Measurements from ENCODE around the gene SORT1.

Gene SORT1

DNA sequence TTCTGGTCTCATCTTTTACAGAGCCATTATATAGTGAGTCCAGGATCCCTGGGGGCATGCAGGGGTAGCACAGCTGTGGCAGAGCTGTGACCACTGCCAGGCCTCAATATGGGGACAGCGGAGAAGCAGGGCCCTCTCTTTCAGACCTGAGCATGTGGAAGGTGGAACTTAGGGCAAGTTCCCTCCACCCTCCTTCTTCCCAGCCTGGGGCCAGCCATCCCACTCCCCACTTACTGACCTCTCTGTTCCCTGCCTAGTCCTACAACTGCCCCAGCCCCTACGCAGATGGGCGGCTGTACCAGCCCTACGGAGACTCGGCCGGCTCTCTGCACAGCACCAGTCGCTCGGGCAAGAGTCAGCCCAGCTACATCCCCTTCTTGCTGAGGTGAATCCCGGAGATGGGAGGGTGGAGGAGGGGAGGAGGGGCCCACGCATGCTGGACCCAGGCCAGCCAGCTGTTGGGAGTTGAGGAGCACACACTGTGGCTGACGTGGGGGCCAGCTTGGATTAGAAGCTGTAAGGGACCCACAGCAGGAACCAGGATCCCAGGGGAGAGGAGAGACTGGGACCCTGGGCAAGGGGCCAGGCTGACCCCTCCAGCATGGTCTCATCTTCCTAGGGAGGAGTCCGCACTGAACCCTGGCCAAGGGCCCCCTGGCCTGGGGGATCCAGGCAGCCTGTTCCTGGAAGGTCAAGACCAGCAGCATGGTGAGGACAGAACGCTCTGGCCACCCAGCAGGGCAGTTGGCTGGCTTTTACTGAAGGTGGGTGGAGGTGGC lies 125.5 kb downstream of the SORT1 start:
- no peak for DNase-seq

DNA sequence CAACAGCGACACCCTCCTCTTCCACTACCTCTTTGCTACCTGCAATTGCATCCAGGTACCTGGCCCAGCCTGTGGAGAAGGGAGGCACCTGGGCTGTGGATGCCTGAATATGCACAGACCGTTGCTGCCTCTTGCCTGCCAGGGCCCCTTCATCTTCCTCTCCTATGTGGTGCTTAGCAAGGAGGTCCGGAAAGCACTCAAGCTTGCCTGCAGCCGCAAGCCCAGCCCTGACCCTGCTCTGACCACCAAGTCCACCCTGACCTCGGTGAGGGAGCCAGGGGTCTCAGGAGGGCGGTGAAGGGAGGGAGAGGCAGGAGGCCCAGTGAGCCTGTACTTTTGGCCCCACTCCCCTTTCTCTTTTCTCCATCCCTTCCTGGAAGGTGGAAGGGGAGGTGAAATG lies 126.3 kb downstream of the SORT1 start:
- no peak for DNase-seq

DNA sequence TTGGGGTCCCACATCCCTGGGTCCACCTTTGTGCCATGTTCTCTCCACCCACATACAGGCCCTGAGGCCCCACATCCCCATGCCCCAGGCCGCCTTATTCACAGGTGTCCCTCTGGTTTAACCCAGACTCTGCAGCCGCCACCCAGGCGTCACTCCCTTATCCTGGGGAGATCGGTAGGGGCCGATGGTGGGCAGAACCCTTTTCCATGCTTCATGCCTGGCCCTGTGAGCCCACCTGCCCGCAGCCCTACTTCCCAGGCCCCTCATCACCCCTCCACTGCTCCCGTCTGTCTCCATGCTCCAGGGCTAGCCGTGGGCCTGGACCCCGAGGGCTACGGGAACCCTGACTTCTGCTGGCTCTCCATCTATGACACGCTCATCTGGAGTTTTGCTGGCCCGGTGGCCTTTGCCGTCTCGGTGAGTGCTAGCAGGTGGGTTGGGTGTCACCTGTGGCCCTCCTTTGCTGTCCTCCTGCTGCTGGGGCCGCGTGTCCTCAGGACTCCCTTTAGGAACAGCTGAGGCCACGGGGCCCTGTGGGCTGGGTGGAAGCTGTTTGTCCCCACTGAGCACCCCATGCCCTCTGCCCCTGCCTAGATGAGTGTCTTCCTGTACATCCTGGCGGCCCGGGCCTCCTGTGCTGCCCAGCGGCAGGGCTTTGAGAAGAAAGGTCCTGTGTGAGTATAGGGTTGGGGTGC lies 126.9 kb downstream of the SORT1 start:
- no peak for DNase-seq

DNA sequence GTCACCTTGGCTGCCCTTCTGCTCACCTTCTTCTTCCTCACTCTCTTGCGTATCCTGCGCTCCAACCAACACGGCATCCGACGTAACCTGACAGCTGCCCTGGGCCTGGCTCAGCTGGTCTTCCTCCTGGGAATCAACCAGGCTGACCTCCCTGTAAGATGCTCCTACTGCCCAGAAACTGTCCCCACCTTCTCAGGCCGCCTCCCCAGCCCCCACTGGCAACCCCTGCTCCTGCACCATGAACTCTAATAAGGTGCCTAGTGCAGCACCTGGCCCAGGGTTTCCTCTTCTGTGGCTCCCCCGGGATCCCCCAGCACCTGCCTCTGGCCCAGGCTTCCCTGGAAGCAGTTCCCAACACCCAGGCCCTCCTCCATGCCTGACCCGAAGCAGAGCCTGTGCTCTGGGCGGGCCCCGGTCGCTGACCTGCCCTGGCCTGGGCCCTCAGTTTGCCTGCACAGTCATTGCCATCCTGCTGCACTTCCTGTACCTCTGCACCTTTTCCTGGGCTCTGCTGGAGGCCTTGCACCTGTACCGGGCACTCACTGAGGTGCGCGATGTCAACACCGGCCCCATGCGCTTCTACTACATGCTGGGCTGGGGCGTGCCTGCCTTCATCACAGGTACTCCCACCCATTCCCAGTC lies 127.6 kb downstream of the SORT1 start:
- DNase-seq: no peak

DNA sequence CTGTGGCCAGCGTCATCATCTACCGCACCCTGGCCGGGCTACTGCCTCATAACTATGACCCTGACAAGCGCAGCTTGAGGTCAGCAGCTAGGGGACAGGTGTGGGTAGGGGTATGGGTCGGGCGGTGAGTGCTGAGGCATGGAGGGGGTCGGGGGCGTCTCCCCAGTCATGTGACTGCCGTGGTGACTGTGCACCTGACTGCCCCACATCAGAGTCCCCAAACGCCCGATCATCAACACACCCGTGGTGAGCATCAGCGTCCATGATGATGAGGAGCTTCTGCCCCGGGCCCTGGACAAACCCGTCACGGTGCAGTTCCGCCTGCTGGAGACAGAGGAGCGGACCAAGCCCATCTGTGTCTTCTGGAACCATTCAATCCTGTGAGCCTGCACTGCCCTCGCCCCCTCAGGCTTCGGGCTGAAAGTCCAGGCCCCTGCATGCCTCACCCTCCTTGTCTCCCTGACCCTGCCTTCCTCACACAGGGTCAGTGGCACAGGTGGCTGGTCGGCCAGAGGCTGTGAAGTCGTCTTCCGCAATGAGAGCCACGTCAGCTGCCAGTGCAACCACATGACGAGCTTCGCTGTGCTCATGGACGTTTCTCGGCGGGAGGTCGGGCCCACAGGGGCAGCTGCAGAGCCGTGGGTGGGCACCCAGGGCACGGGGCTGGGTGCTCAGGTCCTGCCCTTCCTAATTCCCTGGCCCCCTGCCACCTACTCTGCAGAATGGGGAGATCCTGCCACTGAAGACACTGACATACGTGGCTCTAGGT lies 128.3 kb downstream of the SORT1 start:
- DNase-seq: no peak

DNA sequence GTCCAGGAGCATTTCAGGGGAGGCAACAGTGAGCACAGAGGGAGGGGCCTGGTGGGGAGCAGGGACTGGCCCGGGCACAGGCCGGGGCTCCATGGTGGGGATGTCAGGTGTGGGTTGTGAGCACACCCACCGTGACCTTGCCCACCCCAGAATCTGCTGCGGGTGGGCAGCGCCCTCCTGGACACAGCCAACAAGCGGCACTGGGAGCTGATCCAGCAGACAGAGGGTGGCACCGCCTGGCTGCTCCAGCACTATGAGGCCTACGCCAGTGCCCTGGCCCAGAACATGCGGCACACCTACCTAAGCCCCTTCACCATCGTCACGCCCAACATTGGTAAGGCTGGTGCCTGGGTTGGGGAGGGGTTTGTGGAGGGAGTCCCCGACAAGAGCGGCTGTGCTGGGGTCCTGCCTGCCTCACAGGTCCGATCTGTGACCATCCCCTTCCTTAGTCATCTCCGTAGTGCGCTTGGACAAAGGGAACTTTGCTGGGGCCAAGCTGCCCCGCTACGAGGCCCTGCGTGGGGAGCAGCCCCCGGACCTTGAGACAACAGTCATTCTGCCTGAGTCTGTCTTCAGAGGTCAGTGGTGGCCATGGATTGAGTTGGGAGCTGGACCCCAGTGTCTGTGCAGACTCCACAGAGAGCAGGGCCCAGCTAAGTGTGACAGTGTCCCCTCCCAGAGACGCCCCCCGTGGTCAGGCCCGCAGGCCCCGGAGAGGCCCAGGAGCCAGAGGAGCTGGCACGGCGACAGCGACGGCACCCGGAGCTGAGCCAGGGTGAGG lies 129.1 kb downstream of the SORT1 start:
- DNase-seq: no peak

DNA sequence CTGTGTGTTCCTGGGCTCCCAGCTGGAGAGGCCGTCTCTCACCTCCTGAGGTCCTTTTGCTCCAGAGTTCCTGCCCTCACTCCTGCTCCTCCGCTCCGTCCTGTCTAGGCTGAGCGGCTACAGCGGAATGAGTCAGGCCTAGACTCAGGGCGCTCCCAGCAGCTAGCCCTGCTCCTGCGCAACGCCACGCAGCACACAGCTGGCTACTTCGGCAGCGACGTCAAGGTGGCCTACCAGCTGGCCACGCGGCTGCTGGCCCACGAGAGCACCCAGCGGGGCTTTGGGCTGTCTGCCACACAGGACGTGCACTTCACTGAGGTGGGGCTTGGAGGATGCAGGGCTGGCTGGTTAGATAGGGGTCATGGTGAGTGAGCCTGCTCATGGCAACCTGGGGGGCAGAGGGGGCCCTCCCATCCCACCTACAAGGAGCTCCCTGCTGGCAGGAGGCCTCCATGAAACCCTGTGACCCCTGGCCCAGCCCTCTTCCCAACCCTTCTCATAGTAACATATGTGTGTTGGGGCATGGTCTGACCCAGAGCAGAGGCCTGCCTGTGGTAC lies 129.9 kb downstream of the SORT1 start:
- DNase-seq: no peak

DNA sequence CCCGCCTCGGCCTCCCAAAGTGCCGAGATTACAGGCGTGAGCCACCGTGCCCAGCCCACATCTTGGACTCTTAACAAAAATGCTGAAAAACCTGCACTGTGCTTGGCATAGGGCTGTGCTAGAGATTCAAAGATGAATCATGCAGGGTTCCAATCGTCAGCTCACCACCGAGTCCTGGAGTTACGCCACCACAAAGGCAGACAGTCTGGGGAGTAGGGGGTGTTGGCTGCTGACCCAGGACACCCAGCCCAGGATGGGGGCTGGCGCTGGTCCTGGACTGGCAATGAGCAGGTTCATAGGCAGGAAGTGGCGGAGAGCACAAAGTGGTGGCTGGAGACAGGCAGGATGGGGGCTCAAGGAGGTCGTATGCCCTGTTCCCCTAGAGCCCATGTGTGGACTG lies 130.8 kb downstream of the SORT1 start:
- DNase-seq: no peak

DNA sequence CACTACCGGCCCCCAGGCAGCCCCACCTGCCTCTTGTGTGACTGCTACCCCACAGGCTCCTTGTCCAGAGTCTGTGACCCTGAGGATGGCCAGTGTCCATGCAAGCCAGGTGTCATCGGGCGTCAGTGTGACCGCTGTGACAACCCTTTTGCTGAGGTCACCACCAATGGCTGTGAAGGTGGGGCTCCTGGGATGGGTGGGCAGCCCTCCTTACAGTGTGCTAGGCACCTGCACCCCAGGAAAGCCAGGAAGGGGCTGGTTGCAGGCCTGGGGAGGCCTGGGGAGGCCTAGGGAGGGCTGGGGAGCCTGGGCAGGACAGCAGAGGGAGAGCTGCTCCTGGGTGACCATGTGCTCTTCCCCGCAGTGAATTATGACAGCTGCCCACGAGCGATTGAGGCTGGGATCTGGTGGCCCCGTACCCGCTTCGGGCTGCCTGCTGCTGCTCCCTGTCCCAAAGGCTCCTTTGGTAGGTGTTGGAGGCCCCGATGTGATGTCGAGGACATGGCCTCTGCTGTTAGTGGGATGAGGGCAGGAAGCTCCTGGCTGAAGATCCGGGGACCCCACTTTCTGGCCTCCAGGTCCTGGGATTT lies 131.9 kb downstream of the SORT1 start:
- DNase-seq: no peak

DNA sequence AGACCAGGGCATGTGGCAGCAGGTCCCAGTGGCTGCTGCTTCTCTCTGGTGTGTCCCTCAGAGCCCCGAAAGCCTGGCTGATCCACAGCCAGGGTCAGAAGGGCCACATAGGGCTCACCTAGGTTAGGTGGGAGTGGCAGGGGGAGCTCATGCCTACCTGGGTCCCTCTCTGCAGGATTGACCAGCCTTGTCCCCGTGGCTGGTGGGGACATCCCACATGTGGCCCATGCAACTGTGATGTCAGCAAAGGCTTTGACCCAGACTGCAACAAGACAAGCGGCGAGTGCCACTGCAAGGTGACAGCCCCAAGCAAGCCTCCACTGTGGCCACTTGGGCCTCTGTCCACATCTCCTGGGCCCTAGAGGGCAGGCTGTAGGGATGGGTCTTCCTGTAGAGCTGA lies 132.7 kb downstream of the SORT1 start:
- DNase-seq: no peak

DNA sequence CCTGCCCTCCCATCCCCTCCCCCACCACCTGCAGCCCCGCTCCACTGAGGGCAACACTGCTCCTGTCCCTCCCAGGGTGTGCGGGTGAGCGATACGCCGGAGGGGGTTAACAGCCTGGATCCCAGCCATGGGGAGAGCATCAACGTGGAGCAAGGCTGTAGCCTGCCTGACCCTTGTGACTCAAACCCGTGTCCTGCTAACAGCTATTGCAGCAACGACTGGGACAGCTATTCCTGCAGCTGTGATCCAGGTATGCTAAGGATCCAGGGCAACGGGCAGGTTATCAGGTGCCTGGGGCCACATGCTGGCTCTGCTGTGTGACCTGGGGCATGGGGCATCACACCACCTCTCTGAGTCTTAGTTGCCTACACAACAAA lies 133.4 kb downstream of the SORT1 start:
- DNase-seq: no peak

DNA sequence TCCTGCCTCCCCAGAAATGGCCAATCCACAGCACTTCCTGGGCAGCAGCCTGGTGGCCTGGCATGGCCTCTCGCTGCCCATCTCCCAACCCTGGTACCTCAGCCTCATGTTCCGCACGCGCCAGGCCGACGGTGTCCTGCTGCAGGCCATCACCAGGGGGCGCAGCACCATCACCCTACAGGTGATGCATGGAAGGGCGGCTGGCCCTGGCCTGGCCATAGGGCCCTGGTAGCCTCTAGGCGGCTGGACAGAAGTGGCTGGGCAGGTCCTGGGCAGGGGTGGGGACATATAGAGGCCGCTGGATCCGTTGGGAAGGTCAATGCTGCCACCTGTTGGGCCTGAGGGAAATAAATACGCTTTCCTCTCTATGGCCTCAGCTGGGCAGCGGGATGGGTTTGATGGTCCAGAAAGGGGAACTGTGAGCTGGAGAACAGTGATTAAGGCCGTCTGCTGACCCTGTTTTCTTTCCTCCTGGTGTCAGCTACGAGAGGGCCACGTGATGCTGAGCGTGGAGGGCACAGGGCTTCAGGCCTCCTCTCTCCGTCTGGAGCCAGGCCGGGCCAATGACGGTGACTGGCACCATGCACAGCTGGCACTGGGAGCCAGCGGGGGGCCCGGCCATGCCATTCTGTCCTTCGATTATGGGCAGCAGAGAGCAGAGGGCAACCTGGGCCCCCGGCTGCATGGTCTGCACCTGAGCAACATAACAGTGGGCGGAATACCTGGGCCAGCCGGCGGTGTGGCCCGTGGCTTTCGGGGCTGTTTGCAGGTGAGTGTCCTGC lies 133.9 kb downstream of the SORT1 start:
- DNase-seq: peak; percentile 81

DNA sequence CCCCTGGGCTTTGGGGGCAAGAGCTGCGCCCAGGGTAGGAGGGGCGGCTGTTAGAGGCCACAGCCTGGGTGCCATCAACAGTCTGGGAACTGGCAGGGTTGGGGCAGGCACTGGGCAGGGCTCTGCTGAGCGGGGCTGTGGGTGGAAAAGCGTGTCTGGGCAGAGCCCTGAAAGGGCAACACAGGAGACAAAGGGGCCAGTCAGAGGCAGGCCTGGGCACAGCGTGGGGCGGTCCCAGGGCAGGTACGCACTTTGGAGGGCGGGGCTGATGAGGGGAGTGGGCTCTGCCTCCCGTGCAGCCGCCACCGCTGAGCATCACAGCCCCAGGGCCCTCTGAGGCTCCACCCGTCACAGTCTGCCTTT lies 134.5 kb downstream of the SORT1 start:
- DNase-seq: no peak

DNA sequence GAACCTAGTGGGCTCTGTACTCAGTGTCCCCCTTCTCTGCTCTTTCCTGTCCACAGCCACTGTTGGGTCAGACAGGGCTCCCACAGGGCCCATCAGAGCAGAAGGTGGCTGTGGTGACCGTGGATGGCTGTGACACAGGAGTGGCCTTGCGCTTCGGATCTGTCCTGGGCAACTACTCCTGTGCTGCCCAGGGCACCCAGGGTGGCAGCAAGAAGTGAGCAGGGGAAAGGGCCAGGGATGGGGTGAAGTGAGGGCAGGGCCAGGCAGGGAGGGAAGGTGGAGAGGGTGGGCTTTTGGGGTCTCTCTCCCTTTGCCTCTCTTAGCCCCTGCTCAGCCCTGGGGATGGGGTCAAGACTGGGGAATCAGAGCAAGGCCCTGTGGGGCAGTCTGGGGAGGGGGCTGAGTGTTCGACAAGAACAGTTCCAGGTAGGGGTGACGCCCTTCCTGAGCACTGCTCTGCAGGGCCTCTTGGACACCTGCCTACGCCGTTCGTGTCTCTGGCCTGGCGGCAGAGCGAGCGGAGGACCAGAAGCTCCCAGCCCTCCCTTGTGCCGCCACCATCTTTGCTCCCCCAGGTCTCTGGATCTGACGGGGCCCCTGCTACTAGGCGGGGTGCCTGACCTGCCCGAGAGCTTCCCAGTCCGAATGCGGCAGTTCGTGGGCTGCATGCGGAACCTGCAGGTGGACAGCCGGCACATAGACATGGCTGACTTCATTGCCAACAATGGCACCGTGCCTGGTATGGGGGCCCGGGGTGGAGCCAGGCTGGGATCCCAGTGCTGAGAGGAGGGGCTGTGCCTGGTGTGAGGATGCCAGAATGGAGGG lies 135.3 kb downstream of the SORT1 start:
- DNase-seq: no peak

DNA sequence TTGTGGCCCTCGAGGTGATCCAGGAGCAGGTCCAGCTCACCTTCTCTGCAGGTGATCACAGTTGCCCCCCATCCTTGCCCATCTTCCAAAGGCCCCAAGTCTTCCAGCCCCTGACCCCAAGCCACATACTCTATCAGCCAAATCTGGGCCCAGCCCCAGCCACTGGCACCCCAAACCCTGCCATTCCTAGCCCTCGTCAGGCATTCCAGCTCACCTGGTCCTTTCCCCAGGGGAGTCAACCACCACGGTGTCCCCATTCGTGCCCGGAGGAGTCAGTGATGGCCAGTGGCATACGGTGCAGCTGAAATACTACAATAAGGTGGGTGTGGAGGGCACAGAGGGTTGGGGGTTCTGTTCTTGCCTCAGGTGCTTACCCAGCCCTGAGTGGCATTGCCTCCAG lies 136.1 kb downstream of the SORT1 start:
- no peak for DNase-seq

DNA sequence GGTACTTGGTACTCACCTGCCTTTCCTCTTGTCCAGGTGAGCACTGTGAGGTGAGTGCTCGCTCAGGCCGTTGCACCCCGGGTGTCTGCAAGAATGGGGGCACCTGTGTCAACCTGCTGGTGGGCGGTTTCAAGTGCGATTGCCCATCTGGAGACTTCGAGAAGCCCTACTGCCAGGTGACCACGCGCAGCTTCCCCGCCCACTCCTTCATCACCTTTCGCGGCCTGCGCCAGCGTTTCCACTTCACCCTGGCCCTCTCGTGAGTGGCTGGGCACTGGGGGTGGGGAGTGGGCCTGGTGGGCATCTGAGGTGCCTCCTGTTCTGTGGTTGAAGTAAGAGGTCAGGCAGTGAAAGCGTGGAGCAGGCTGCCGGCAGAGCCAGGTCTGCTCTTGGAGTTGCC lies 136.7 kb downstream of the SORT1 start:
- DNase-seq: no peak

DNA sequence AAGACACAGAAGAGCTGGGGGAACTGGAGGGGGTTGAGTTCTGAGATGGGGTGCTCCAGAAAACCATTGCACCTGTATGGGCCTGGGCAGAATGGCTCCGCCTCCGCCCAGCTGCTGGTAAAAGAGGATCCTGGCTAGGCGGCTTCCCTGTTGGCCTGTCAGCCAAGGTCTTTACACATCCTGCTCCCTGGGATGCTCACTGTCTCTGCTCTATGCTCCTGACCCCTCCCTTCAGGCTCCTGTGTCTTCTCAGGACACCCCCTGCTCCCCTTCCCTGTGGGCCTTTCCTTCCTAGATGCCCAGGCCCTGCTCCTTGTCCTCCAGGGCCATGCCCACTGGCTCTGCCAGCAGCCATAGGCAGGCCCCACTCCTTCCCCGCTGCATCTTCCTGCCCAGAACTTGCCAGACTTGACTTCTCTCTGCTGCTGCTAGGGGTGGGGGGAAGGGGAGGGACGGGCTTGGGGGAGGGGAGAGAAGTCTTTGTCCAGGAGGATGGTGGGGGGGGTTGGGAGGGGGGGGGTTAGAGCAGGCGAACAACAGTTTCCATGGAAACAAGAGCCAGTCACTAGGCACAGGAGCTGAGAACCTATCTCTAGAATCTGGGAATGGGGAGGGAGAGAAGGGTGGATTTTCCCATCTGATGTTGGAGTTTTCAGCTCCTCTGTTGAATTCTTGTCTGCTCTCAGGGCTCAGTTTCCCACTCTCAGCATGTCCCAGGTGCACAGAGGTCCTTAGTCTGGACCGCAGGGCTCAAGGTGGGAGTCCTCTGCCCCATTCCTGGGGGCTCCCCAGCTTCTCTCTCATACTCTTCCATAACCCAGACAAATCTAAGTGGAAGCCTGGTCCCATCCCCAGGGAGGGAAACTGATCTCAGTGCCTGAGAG lies 137.8 kb downstream of the SORT1 start:
- DNase-seq: no peak
